D721Med (cell line): ENCODE measurements around the gene PLCB1.

Experiments used
- DNase-seq: peaks from one replicate; pipeline ENCODE4 v3.0.0; 2011; ENCODE audit warnings: low spot score; ENCODE audit not compliant: insufficient read length
- FAIRE-seq: peaks from 2 replicates; lab custom pipeline; 2011; peaks lifted over from hg19 to GRCh38; lab: Jason Lieb, UNC
- TF ChIP-seq, protein P1 (sequence below): IDR thresholded peaks from 2 replicates; pipeline ENCODE4 v1.5.1; 2012; ENCODE audit warnings: mild to moderate bottlenecking, control low read depth; ENCODE audit not compliant: insufficient read depth; ENCODE audit errors: missing control alignments

PLCB1 gene

DNA sequence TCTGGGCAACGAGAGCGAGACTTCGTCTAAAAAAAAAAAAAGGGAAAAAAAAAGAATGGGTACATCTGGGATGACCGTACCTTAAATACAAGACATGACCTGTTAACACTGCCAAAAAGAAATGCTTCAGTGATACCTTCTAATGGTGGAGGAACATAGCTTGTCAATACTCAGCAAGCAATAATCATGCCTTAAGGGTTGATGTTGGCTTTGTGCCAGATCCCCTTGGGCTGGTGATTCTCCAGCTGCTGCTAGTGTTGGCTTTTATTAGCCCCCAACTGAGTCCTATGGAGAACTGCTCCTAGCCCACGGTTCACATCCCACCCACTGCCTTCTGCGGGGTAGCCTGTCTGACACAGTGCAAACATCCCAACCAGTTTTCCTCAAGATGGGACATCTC lies 134.9 kb downstream of the PLCB1 start:
- DNase-seq (no peak), FAIRE-seq (no peak)
- TF ChIP-seq, protein P1, sequence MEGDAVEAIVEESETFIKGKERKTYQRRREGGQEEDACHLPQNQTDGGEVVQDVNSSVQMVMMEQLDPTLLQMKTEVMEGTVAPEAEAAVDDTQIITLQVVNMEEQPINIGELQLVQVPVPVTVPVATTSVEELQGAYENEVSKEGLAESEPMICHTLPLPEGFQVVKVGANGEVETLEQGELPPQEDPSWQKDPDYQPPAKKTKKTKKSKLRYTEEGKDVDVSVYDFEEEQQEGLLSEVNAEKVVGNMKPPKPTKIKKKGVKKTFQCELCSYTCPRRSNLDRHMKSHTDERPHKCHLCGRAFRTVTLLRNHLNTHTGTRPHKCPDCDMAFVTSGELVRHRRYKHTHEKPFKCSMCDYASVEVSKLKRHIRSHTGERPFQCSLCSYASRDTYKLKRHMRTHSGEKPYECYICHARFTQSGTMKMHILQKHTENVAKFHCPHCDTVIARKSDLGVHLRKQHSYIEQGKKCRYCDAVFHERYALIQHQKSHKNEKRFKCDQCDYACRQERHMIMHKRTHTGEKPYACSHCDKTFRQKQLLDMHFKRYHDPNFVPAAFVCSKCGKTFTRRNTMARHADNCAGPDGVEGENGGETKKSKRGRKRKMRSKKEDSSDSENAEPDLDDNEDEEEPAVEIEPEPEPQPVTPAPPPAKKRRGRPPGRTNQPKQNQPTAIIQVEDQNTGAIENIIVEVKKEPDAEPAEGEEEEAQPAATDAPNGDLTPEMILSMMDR: no peak

- DNase-seq (no peak), FAIRE-seq (no peak)
- TF ChIP-seq, protein P1: no peak
These were observed 139.7 kb downstream of the PLCB1 start for GRCh38 chr20:8271727-8272126.

GRCh38 chr20:8272766-8273165 lies 140.7 kb downstream of the PLCB1 start:
- TF ChIP-seq, protein P1: no peak
- DNase-seq (no peak), FAIRE-seq (no peak)

DNA sequence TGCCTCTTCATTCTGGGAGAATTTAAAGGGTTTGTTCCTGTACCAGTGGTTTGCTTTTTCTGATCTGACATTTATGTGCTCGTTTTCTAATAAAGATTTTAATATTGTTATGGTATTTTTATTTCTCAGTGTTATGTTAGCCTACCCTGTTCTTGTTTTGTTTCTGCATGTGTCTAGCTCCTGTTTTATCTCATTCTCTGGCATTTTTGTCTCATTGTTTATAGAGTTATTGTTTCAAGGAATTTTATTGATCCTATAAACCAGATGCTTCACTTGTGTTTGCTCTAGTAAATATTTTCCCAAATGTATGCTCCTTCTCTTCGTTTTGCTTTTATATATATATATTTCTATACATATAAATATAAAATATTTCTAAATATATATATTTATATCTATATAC lies 152.8 kb downstream of the PLCB1 start:
- TF ChIP-seq, protein P1: no peak
- DNase-seq (no peak), FAIRE-seq (no peak)

DNA sequence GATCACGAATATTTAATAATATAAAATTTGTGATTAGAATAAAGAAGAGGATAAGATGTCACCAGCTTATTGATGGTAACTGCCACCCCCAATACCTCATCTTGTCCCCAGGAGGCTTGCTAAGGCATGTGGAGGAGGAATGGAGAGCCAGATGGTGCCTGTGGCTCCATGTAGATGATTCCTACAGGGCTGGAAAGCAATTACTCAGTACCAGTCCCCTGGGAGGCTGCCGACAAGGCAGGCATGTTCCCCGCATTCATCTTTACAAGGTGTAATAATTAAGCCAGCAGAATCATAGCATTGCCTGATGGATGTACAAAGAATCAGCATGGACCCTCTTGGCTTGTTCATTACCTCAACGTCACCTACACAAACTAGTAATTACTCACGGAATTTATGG lies 155.3 kb downstream of the PLCB1 start:
- FAIRE-seq (no peak), DNase-seq (no peak)

GRCh38 chr20:8291200-8291599 lies 159.1 kb downstream of the PLCB1 start:
- FAIRE-seq (no peak), DNase-seq (no peak)
- TF ChIP-seq, protein P1: no peak

More for the DNA sequence above, 155.3 kb downstream of the PLCB1 start:
- TF ChIP-seq, protein P1: no peak

DNA sequence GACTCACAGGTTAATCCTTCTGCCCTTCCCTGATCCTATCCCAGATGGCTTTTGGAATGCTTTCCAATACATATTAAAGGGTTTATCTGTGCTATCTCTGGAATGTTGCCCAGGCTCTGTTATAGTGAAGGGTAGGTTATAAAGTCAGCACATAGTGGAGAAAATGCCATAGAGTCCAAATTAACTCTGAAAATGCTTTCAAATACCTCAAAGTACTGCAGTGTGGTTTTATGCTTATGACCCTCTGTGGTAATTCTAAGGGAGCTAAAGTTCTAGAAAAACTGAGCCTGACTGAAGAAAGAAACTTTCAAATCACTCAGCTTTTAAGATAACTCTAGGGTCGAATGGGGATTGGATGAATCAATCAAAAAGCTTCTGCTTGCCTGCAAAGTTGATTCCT lies 159.8 kb downstream of the PLCB1 start:
- TF ChIP-seq, protein P1: no peak
- FAIRE-seq: no peak
- DNase-seq: no peak
